ENCODE results near the gene SLC6A20. TPM values are rescaled to one million over a fixed set of nuclear protein-coding genes. Genes with fewer than 3 reads are reported as not detected.

SLC6A20 gene, protein sequence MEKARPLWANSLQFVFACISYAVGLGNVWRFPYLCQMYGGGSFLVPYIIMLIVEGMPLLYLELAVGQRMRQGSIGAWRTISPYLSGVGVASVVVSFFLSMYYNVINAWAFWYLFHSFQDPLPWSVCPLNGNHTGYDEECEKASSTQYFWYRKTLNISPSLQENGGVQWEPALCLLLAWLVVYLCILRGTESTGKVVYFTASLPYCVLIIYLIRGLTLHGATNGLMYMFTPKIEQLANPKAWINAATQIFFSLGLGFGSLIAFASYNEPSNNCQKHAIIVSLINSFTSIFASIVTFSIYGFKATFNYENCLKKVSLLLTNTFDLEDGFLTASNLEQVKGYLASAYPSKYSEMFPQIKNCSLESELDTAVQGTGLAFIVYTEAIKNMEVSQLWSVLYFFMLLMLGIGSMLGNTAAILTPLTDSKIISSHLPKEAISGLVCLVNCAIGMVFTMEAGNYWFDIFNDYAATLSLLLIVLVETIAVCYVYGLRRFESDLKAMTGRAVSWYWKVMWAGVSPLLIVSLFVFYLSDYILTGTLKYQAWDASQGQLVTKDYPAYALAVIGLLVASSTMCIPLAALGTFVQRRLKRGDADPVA
- 1 to 10 TPM in 2 of 7 donors, under 1 TPM in 3, not detected in 2; 0.13 to 3.3 (median 0.37) TPM for total RNA-seq
- polyA plus RNA-seq = under 1 TPM; 0.05 to 0.06 TPM
- long read RNA-seq, donor 1 = 0 reads
- long read RNA-seq, donor 2, partial matches to known transcripts = 0 of 1 reads
- long read RNA-seq, donor 2, other reads (novel, unspliced or antisense) = 0 of 1 reads
- long read RNA-seq, donor 3, full-length matches to known transcripts = 2 of 5 reads
- long read RNA-seq, donor 3, partial matches to known transcripts = 3 of 5 reads
- long read RNA-seq, donor 3, other reads (novel, unspliced or antisense) = 0 of 5 reads

DNA sequence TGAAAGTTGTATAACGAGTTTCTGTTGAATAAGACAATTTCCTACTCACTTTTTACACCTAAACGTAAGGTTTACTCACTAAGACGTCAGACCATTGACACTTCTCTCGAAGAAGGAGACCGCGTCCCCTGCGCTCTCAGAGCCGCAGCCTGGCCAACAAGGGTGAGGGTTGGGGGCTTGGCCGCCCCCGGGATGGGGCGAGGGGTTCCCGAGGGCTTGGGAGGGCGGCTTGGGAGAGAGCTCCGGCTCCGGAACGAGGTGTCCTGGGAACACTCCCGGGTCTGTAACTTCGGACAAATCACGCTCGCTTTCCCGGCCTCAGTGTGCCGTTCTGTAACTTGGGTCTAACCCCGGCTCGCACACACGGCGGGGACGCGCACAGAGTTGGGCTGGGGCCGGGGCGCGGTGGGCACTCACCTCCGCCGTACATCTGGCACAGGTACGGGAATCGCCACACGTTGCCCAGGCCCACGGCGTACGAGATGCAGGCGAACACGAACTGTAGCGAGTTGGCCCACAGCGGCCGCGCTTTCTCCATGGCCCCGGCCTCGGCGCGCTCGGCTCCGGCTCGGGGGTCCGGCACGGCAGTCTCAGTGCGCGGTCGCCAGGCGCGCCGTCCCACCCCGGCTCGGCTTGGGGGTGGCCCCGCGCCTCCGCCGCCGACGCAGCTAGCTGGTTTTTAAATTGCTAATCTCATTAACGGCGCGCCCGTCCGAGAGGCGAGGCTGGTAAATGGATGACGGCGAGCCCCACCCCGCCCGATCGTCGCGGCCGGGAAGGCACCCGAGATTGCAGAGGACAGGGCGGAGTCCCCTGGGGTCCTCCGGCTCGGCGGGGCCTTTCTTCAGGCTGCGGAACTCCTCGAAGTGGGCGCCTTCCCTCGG lies at the start of gene SLC6A20:
Gene SLC6A20, minus strand, starts transcription at position 655 of the 884 bp plus-strand sequence. Its CDS starts 117 bp downstream, at position 538.
- 1 to 3% (median 2%) methylated on average over 58 to 91 of the region's 91 CpGs for WGBS, 3 donors
- intact Hi-C loops (cut with DNase I) = no loop called here

DNA sequence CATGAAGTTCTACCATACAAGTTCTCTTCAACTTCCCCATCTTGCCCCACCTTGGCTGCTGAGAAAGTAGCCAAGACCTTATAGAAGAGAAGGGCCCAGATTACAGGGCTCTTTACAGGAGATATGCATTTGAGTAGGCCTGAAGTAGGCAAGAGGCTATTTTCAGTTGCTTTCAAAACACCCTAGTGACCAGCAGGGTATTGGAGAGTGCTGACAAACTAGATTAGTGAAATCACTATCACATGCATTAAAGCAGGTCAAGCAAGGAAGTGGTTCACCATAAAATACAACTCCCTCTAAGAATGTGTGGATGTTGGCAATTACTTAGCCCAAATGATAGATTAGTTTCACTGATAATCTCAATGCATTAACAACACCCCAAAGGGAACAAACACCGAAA lies 48.3 kb upstream of the SLC6A20 start:
- H3K27me3 ChIP-seq = no peaks in the 10 kb centered on the region
- 85 to 89% (median 88%) methylated on average over 1 of the region's 1 CpG for WGBS, 3 donors
- intact Hi-C loops (cut with DNase I) = no loop called here

More for the DNA sequence above, at the start of gene SLC6A20:
- Histone ChIP-seq H3K36me3 (no peaks in the 10 kb centered on the region), H3K27me3 (no peaks in the 10 kb centered on the region), H3K27ac (no peak within 1 kb of the TSS), H3K4me1 (ENCODE audit: insufficient read depth) (peaks cover 2% of the 10 kb centered on the region), H3K9me3 (no peaks in the 10 kb centered on the region), H3K4me3 (peak within 1 kb of the TSS; percentile 35)
- TF ChIP-seq EP300 (IDR thresholded peaks at IDR 0.05) = no peak
- no peak for TF ChIP-seq POLR2A (IDR thresholded peaks at IDR 0.05)
- no peak for DNase-seq

DNA sequence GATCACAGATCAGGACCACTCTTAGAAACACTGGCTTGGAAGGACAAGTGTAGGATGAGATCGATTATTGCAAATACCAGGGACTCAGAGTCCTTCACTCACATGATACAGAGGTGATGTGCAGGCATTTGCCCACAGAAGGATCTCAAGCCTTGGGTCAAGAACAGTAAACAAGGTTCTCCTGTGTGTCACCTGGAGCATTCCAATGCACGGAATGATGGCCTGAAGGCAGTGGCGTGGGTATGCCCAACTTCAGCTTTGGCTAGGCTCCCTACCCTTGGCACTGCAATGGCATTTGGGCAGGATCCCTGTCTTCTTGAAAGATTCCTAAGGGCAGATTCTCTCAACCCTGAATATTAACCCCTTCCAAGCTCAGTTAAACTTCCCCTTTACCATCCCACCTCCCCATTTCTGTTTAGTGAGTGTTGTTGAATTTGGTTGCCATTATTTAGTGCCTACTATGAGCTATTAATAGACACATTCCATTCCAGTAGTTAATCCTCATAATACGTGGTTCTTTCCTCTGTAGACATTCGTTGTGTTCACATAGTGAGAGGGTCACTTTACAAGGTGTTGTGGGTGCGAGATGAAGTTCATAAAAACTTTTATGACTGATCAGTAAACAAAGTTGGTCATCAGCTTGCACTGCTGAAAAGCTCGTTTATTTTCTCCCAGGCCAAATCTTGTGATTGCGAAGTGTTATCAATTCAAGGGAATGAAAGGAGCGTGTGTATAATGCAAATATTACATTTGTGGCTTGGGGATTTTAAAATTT lies 46.7 kb upstream of the SLC6A20 start:
- Histone ChIP-seq H3K4me1 (ENCODE audit: insufficient read depth) (peaks cover 1% of the 10 kb centered on the region), H3K9me3 (no peaks in the 10 kb centered on the region), H3K27me3 (no peaks in the 10 kb centered on the region), H3K27ac (no peak overlapping the region), H3K36me3 (no peaks in the 10 kb centered on the region), H3K4me3 (no peak overlapping the region)
- DNase-seq = no peak
- intact Hi-C loops (cut with DNase I) = no loop called here
- TF ChIP-seq POLR2A (IDR thresholded peaks at IDR 0.05) = no peak
- TF ChIP-seq, protein P1, sequence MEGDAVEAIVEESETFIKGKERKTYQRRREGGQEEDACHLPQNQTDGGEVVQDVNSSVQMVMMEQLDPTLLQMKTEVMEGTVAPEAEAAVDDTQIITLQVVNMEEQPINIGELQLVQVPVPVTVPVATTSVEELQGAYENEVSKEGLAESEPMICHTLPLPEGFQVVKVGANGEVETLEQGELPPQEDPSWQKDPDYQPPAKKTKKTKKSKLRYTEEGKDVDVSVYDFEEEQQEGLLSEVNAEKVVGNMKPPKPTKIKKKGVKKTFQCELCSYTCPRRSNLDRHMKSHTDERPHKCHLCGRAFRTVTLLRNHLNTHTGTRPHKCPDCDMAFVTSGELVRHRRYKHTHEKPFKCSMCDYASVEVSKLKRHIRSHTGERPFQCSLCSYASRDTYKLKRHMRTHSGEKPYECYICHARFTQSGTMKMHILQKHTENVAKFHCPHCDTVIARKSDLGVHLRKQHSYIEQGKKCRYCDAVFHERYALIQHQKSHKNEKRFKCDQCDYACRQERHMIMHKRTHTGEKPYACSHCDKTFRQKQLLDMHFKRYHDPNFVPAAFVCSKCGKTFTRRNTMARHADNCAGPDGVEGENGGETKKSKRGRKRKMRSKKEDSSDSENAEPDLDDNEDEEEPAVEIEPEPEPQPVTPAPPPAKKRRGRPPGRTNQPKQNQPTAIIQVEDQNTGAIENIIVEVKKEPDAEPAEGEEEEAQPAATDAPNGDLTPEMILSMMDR (IDR thresholded peaks at IDR 0.05) = no peak
- TF ChIP-seq EP300 (IDR thresholded peaks at IDR 0.05) = no peak
- 81 to 85% (median 83%) methylated on average over 9 of the region's 9 CpGs for WGBS, 3 donors

More for the DNA sequence above, 48.3 kb upstream of the SLC6A20 start:
- TF ChIP-seq, protein P1 (IDR thresholded peaks at IDR 0.05) = no peak
- TF ChIP-seq EP300 (IDR thresholded peaks at IDR 0.05) (no peak), POLR2A (IDR thresholded peaks at IDR 0.05) (no peak)
- no peaks in the 10 kb centered on the region for H3K36me3 ChIP-seq
- no peaks in the 10 kb centered on the region for H3K9me3 ChIP-seq
- no peak overlapping the region for H3K27ac ChIP-seq
- DNase-seq = no peak
- H3K4me1 ChIP-seq (ENCODE audit: insufficient read depth) = peaks cover 1% of the 10 kb centered on the region
- H3K4me3 ChIP-seq = no peak overlapping the region

DNA sequence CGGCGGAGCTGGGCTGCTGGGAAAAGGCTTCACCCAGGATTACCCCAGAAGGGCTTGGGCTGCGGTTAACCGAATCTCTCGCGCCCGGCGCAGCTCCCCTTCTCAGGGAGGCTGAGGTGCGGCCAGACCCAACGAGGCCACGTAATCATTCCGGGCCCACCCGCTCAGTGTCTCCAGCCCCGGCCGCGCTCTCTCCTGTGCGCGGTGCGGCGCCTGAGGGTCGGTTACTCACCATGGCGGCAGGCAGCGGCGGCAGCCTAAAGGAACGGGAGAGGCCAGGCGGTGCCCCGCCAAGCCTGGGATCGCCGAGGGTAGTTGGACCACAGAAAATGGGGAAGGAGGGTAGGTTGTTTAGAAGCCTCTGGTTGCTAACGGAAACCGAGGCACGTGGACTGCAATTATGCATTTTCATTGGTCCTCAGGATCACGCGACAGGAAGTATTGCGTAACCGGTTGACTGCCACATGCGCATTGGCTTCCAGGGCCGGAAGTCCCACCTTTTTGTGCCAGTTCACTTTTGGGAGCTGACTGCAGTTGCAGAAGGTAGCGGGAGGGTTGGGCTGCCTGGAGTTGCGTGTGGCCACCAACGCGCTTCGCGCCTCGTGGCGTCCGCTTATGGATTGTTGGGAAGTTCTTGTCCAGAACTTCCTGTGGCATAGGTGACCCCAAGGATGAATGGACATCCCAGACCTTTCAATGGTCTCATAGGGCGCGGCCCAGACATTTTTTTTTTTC lies 45.6 kb upstream of the SLC6A20 start, which contains the start of gene LZTFL1:
Gene LZTFL1, minus strand, starts transcription at position 363 of the 735 bp plus-strand sequence. Its CDS starts 128 bp downstream, at position 235.
- 2 to 3% (median 3%) methylated on average over 49 of the region's 49 CpGs for WGBS, 3 donors
- no peaks in the 10 kb centered on the region for H3K36me3 ChIP-seq
- peak; percentile 91 to 93 (median 91) for DNase-seq
- H3K4me1 ChIP-seq (ENCODE audit: insufficient read depth) = peaks cover 1% of the 10 kb centered on the region
- intact Hi-C loops (cut with DNase I) = no loop called here
- TF ChIP-seq, protein P1 (IDR thresholded peaks at IDR 0.05) = no peak
- TF ChIP-seq POLR2A (IDR thresholded peaks at IDR 0.05) = no peak
- no peak for TF ChIP-seq EP300 (IDR thresholded peaks at IDR 0.05)
- H3K27ac ChIP-seq = peak within 1 kb of the TSS in 1 of 2 donors; percentile 5
- peak within 1 kb of the TSS; percentile 97 for H3K4me3 ChIP-seq
- H3K9me3 ChIP-seq = no peaks in the 10 kb centered on the region
- H3K27me3 ChIP-seq = no peaks in the 10 kb centered on the region

Measured in ovary (tissue), 10 donors.